GDM1 (cell line): Measurements from ENCODE around the gene RBM18.
A peak's percentile ranks its signal among the peaks of the same experiment; 100 is the strongest.

Source experiments
- DNase-seq: peaks from one replicate; lab custom pipeline; 2025; lab: John Stamatoyannopoulos, UW

Gene RBM18

GRCh38 chr9:122204055-122204454 lies 60.6 kb downstream of the RBM18 start:
- no peak for DNase-seq

- no peak for DNase-seq
Observed at GRCh38 chr9:122202111-122202510, 62.5 kb downstream of the RBM18 start.

- no peak for DNase-seq
Observed at GRCh38 chr9:122201641-122202040, 63.0 kb downstream of the RBM18 start.

- DNase-seq = peak; percentile 21
Observed at GRCh38 chr9:122200960-122201595, 63.6 kb downstream of the RBM18 start.

GRCh38 chr9:122197882-122198281 lies 66.8 kb downstream of the RBM18 start:
- no peak for DNase-seq

- DNase-seq = no peak
Observed at GRCh38 chr9:122197426-122197825, 67.2 kb downstream of the RBM18 start.

- DNase-seq = no peak
Observed at GRCh38 chr9:122195875-122196274, 68.8 kb downstream of the RBM18 start.

GRCh38 chr9:122193651-122194050 lies 71.0 kb downstream of the RBM18 start:
- DNase-seq = no peak

GRCh38 chr9:122192914-122193525 lies 71.6 kb downstream of the RBM18 start:
- no peak for DNase-seq

- DNase-seq = no peak
Observed at GRCh38 chr9:122192261-122192875, 72.3 kb downstream of the RBM18 start.

GRCh38 chr9:122191584-122191983 lies 73.1 kb downstream of the RBM18 start:
- DNase-seq = no peak

GRCh38 chr9:122190597-122191381 lies 73.9 kb downstream of the RBM18 start:
- no peak for DNase-seq

- DNase-seq = no peak
Observed at GRCh38 chr9:122188369-122188768, 76.3 kb downstream of the RBM18 start.
